DMS53 treated with DMSO at 0.1 percent for 48 hours (cell line): ENCODE results near the gene SLC22A3.
"Not testable (repeated sequence)": the region's sequence is repeated elsewhere in the genome, so short reads cannot be mapped to it uniquely, and the experiment has no call there.

Source experiments
- DNase-seq: peaks from one replicate; lab custom pipeline; 2025; ENCODE audit not compliant: unreplicated experiment; lab: John Stamatoyannopoulos, UW

The SLC22A3 gene, protein sequence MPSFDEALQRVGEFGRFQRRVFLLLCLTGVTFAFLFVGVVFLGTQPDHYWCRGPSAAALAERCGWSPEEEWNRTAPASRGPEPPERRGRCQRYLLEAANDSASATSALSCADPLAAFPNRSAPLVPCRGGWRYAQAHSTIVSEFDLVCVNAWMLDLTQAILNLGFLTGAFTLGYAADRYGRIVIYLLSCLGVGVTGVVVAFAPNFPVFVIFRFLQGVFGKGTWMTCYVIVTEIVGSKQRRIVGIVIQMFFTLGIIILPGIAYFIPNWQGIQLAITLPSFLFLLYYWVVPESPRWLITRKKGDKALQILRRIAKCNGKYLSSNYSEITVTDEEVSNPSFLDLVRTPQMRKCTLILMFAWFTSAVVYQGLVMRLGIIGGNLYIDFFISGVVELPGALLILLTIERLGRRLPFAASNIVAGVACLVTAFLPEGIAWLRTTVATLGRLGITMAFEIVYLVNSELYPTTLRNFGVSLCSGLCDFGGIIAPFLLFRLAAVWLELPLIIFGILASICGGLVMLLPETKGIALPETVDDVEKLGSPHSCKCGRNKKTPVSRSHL

GRCh38 chr6:160348223-160349019 is at the start of gene SLC22A3:
TSS of gene SLC22A3 (plus strand) at chr6:160348378. CDS start at chr6:160348420, 42 bp downstream.
- no peak for DNase-seq

DNA sequence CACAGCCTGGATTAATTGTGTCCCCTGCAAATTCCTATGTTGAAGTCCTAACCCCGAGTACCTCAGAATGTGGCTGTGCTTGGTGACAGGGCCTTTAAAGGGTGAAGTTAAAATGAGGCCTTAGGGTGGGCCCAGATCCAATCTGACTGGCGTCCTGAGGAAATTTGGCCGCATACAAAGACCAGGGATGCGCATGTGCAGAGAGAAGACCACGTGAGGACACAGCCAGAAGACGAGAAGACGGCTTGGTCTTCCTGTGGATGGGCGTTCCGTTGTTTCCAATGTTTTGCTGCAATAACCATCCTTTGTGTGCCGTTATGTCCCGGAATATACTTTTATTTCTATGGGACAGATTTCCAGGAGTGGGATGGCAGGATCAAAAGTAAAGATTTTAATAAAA is 48.6 kb upstream of the SLC22A3 start:
- no peak for DNase-seq

- no peak for DNase-seq
Observed at GRCh38 chr6:160300076-160300695, 48.0 kb upstream of the SLC22A3 start.

DNA sequence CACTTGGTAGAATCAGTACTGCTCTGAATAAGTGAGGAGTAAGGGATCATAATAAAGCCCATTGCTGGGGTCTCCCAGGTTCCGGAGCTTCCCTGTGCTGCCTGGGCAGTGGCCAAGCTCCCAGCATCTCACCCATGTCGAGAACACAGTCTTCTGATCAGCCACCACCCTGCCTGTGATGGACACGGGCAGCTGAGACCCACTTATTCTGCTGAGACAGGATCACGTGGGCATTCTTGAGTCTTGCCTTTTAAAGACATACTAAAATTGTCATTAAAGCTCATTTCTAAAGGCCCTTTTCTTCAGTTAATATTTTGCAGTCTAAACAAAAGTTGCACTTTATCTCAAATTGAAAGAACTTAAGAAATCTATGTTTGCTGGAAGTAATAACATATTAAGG is 46.8 kb upstream of the SLC22A3 start:
- no peak for DNase-seq

GRCh38 chr6:160302431-160303082 is 45.6 kb upstream of the SLC22A3 start:
- not testable (repeated sequence) for DNase-seq

DNA sequence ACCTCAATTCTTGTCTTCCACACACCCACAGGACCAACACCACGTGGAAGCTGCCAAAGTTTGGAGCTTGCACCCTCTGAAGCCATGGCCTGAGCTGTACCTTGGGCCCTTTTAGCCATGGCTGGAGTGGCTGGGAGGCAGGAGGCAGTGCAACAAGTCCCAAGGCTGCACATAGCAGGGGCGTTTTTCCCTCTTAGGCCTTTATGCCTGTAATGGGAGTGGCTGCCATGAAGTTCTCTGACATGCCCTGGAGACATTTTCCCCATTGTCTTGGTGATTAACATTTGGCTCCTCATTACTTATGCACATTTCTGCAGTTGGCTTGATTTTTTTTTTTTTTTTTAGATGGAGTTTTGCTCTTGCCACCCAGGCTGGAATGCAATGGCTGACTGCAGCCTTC is 44.4 kb upstream of the SLC22A3 start:
- DNase-seq: no peak

DNA sequence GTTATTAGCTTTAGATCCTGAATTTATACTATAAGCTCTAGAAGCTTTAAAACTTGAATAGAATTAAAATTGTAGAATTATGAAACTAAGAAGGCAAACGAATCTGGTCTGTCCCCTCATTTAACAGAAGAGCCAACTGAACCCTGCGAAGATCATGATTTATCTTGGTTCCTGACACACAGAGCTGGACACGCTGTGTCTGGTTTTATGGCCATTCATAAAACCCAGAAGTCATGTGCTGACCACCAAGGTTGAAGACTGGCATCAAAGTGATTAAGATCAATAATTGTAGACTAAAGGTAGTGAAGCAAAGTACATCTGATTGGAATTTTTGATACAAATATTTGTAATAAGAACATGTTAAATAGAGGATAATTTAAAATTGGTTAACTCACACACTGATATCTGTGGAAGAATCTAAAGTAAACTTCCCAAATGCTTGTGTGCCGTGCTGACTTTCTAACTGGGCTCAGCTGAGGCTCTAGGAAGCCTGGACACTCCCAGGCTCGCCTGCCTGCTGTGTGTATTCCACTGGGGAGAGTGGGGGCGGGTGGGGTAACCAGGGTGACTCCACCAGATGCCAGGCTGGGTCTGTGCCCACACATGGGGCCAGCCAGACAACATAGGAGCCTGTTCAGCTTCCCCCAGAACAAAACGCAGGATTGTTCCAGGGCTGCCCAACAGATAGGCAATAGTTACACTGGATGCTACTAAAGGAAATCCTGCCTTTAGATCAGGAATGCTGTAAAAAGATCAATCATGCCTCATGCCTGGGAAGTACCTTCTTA is 42.1 kb upstream of the SLC22A3 start:
- no peak for DNase-seq

DNA sequence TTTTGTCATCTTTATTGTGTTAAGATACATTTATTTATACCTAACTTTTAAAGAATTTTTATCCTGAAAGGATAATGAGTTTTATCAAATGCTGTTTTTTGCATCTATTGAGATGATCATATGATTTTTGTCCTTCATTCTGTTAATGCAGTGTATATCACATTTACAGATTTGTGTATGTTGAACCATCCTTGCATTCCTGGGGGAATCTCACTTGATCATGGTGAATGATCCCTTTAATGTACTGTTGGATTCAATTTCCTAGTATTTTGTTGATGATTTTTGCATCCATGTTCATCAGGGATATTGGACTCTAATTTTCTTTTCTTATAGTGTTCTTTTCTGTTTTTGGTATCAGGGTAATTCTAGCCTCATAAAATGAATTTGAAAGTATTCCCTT is 38.5 kb upstream of the SLC22A3 start:
- no peak for DNase-seq

DNA sequence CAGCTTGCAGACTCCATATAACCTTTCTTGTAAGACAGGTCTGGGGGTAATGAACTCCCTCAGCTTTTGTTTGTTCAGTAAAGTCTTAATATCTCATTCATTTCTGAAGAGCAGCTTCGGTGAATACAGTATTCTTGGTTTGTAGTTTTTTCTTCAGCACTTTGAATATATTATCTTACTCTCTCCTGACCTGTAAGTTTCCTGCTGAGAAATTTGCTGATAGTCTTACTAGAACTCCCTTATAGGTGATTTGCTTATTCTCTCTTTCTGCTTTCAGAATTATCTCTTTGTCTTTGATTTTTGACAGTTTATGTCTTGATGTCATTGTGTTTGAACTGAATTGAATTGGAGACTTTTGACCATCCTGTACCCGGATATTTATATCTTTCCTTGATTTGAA is 35.3 kb upstream of the SLC22A3 start:
- no peak for DNase-seq

GRCh38 chr6:160315310-160315709 is 32.9 kb upstream of the SLC22A3 start:
- no peak for DNase-seq

DNA sequence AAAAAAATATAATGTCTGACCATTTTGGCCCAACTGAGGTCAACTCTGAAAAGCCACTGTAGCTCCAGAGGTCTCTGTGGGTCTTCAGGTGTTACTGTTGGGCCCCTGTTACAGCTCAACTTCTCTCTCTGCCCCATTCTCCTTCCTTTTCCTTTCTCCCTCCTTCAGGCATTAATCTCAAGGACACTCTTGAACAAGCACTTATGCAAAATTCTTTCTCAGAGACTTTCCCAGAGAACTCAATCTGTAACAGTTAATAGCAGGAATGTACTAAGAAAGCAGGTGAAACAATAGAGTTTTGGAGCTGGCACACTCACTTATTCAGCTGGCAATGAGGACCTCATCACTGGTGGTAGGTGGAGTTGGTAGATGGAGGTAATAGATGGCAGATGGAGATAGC is 31.9 kb upstream of the SLC22A3 start:
- no peak for DNase-seq

DNA sequence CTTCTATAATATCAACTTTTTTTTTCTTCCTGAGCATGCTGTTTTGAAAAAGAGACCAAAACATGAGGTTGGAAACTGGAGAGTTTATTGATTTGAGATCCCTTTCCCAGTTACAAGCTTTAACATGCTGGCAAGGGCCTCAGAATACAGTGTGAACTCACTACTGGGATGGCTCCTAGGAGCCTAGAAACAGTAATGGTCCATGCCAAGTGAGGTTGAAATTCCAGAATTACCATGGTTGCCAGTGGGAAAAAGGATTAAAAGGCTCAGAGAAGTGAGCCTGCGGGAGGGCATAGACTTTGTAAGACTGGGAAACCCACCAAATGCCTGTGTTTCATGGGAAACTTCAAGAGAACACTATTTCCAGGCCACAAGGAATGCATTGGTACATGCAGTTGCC is 28.9 kb upstream of the SLC22A3 start:
- no peak for DNase-seq

GRCh38 chr6:160321729-160322505 is 26.3 kb upstream of the SLC22A3 start:
- no peak for DNase-seq

GRCh38 chr6:160327981-160328380 is 20.2 kb upstream of the SLC22A3 start:
- DNase-seq: no peak

GRCh38 chr6:160328447-160328846 is 19.7 kb upstream of the SLC22A3 start:
- DNase-seq: no peak

DNA sequence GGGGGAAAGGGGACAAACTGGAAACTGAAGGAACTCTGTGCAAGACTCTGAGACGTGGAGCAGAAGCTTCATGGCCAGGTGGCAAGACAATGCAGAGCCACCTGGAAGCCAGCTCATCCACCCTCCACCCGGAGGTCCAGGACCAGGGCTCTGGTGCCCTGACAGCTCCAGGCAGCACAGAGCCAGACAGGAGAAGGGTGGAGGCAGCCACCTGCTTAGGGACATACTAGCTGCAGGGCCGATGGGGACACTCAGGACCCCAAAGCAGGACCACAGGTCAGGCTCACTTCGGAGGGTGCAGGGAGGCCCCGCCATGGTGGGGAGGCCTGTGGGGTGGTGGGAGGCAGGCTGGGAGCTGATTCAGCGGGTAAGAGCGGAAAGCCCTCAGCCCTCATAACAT is 19.0 kb upstream of the SLC22A3 start:
- DNase-seq: no peak

- no peak for DNase-seq
Observed at GRCh38 chr6:160330619-160331018, 17.6 kb upstream of the SLC22A3 start.

- DNase-seq: no peak
Observed at GRCh38 chr6:160331204-160331603, 17.0 kb upstream of the SLC22A3 start.

- no peak for DNase-seq
Observed at GRCh38 chr6:160331753-160332152, 16.4 kb upstream of the SLC22A3 start.
